ENCODE measurements around the gene CACNB2.

- TF ChIP-seq CTCF (IDR thresholded peaks at IDR 0.05; ENCODE audit: insufficient read depth, low read length) (no peak), GABPA (IDR thresholded peaks at IDR 0.05; ENCODE audit: low read depth) (no peak), SPI1 (IDR thresholded peaks at IDR 0.05; ENCODE audit: borderline replicate concordance, low read depth) (no peak), POLR2AphosphoS5 (IDR thresholded peaks at IDR 0.05; ENCODE audit: low read depth) (no peak), REST (IDR thresholded peaks at IDR 0.05; ENCODE audit: insufficient replicate concordance, low read depth) (no peak)
These were observed 63.2 kb downstream of the CACNB2 start for GRCh38 chr10:18203471-18203870.

Data from HL-60 (cell line).